ENCODE measurements around the gene AFF3.

Gene AFF3

GRCh38 chr2:99771681-99772333 is 370.6 kb downstream of the AFF3 start:
- TF ChIP-seq ZC3H10 (CRISPR knock-in tag; IDR thresholded peaks at IDR 0.05), result no peak
- no peak for TF ChIP-seq GLIS3 (CRISPR knock-in tag; IDR thresholded peaks at IDR 0.05)
- TF ChIP-seq PPARA (CRISPR knock-in tag; IDR thresholded peaks at IDR 0.05; ENCODE audit: borderline replicate concordance), result no peak
- TF ChIP-seq CSDC2 (CRISPR knock-in tag; IDR thresholded peaks at IDR 0.05), result no peak
- no peak for TF ChIP-seq OSR1 (CRISPR knock-in tag; IDR thresholded peaks at IDR 0.05)
- TF ChIP-seq, protein P1, sequence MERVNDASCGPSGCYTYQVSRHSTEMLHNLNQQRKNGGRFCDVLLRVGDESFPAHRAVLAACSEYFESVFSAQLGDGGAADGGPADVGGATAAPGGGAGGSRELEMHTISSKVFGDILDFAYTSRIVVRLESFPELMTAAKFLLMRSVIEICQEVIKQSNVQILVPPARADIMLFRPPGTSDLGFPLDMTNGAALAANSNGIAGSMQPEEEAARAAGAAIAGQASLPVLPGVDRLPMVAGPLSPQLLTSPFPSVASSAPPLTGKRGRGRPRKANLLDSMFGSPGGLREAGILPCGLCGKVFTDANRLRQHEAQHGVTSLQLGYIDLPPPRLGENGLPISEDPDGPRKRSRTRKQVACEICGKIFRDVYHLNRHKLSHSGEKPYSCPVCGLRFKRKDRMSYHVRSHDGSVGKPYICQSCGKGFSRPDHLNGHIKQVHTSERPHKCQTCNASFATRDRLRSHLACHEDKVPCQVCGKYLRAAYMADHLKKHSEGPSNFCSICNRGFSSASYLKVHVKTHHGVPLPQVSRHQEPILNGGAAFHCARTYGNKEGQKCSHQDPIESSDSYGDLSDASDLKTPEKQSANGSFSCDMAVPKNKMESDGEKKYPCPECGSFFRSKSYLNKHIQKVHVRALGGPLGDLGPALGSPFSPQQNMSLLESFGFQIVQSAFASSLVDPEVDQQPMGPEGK (CRISPR knock-in tag; IDR thresholded peaks at IDR 0.05; ENCODE audit: borderline replicate concordance), result no peak
- TF ChIP-seq ZNF8 (CRISPR knock-in tag; IDR thresholded peaks at IDR 0.05), result no peak
- TF ChIP-seq ZNF565 (CRISPR knock-in tag; conservative IDR thresholded peaks at IDR 0.05; ENCODE audit: low read depth), result no peak
- no peak for TF ChIP-seq TCF4 (CRISPR knock-in tag; IDR thresholded peaks at IDR 0.05; ENCODE audit: borderline replicate concordance)
- TF ChIP-seq TOX (CRISPR knock-in tag; IDR thresholded peaks at IDR 0.05; ENCODE audit: borderline replicate concordance), result no peak
- ATAC-seq, result no peak

DNA sequence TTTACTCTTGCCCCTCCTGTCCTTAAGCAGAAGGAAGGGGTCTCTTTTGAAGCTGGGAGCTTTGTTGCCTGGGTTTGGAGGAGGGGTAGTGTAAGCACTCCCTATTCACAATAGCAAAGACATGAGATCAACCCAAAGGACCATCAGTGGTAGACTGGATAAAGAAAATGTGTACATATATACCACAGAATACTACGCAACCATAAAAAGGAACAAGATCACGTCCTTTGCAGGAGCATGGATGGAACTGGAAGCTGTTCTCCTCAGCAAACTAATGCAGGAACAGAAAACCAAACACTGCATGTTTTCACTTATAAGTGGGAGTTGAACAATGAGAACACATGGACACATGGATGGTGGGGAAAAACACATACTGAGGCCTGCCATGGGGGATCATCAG is 371.5 kb downstream of the AFF3 start:
- ATAC-seq, result no peak
- TF ChIP-seq ZNF70 (CRISPR knock-in tag; IDR thresholded peaks at IDR 0.05), result no peak
- TF ChIP-seq TOX (CRISPR knock-in tag; IDR thresholded peaks at IDR 0.05; ENCODE audit: borderline replicate concordance), result no peak
- TF ChIP-seq CSRNP3 (CRISPR knock-in tag; IDR thresholded peaks at IDR 0.05), result no peak
- TF ChIP-seq SNAI2 (CRISPR knock-in tag; IDR thresholded peaks at IDR 0.05), result no peak
- TF ChIP-seq CSDC2 (CRISPR knock-in tag; IDR thresholded peaks at IDR 0.05), result no peak
- no peak for TF ChIP-seq GLIS3 (CRISPR knock-in tag; IDR thresholded peaks at IDR 0.05)
- no peak for TF ChIP-seq TCF4 (CRISPR knock-in tag; IDR thresholded peaks at IDR 0.05; ENCODE audit: borderline replicate concordance)
- TF ChIP-seq ZFP30 (CRISPR knock-in tag; IDR thresholded peaks at IDR 0.05), result no peak
- TF ChIP-seq ZFP3 (CRISPR knock-in tag; IDR thresholded peaks at IDR 0.05), result no peak
- TF ChIP-seq, protein P2, sequence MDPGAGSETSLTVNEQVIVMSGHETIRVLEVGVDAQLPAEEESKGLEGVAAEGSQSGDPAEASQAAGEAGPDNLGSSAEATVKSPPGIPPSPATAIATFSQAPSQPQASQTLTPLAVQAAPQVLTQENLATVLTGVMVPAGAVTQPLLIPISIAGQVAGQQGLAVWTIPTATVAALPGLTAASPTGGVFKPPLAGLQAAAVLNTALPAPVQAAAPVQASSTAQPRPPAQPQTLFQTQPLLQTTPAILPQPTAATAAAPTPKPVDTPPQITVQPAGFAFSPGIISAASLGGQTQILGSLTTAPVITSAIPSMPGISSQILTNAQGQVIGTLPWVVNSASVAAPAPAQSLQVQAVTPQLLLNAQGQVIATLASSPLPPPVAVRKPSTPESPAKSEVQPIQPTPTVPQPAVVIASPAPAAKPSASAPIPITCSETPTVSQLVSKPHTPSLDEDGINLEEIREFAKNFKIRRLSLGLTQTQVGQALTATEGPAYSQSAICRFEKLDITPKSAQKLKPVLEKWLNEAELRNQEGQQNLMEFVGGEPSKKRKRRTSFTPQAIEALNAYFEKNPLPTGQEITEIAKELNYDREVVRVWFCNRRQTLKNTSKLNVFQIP (CRISPR knock-in tag; IDR thresholded peaks at IDR 0.05; ENCODE audit: borderline replicate concordance, low read depth), result no peak
- no peak for TF ChIP-seq ZNF565 (CRISPR knock-in tag; conservative IDR thresholded peaks at IDR 0.05; ENCODE audit: low read depth)
- no peak for TF ChIP-seq PPARA (CRISPR knock-in tag; IDR thresholded peaks at IDR 0.05; ENCODE audit: borderline replicate concordance)
- no peak for TF ChIP-seq BACH2 (CRISPR knock-in tag; IDR thresholded peaks at IDR 0.05; ENCODE audit: borderline replicate concordance)
- no peak for TF ChIP-seq RARB (CRISPR knock-in tag; IDR thresholded peaks at IDR 0.05)
- no peak for TF ChIP-seq ESRRG (CRISPR knock-in tag; IDR thresholded peaks at IDR 0.05)
- no peak for TF ChIP-seq ZC3H10 (CRISPR knock-in tag; IDR thresholded peaks at IDR 0.05)
- TF ChIP-seq ISL1 (CRISPR knock-in tag; IDR thresholded peaks at IDR 0.05), result no peak
- TF ChIP-seq ARNTL (CRISPR knock-in tag; IDR thresholded peaks at IDR 0.05; ENCODE audit: borderline replicate concordance, low read depth), result no peak

GRCh38 chr2:99765731-99766318 is 376.6 kb downstream of the AFF3 start:
- ATAC-seq, result no peak
- TF ChIP-seq BACH2 (CRISPR knock-in tag; IDR thresholded peaks at IDR 0.05; ENCODE audit: borderline replicate concordance), result no peak
- no peak for TF ChIP-seq SNAI2 (CRISPR knock-in tag; IDR thresholded peaks at IDR 0.05)
- TF ChIP-seq ZNF70 (CRISPR knock-in tag; IDR thresholded peaks at IDR 0.05), result no peak

- ATAC-seq, result no peak
- TF ChIP-seq CSDC2 (CRISPR knock-in tag; IDR thresholded peaks at IDR 0.05) (no peak), ZFP3 (CRISPR knock-in tag; IDR thresholded peaks at IDR 0.05) (no peak), BACH2 (CRISPR knock-in tag; IDR thresholded peaks at IDR 0.05; ENCODE audit: borderline replicate concordance) (no peak), TOX (CRISPR knock-in tag; IDR thresholded peaks at IDR 0.05; ENCODE audit: borderline replicate concordance) (no peak), RARB (CRISPR knock-in tag; IDR thresholded peaks at IDR 0.05) (no peak), SNAI2 (CRISPR knock-in tag; IDR thresholded peaks at IDR 0.05) (no peak)
- TF ChIP-seq, protein P3, sequence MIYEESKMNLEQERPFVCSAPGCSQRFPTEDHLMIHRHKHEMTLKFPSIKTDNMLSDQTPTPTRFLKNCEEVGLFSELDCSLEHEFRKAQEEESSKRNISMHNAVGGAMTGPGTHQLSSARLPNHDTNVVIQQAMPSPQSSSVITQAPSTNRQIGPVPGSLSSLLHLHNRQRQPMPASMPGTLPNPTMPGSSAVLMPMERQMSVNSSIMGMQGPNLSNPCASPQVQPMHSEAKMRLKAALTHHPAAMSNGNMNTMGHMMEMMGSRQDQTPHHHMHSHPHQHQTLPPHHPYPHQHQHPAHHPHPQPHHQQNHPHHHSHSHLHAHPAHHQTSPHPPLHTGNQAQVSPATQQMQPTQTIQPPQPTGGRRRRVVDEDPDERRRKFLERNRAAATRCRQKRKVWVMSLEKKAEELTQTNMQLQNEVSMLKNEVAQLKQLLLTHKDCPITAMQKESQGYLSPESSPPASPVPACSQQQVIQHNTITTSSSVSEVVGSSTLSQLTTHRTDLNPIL (CRISPR knock-in tag; IDR thresholded peaks at IDR 0.05; ENCODE audit: low read depth), result no peak
- TF ChIP-seq, protein P1 (CRISPR knock-in tag; IDR thresholded peaks at IDR 0.05; ENCODE audit: borderline replicate concordance), result no peak
- TF ChIP-seq, protein P4, sequence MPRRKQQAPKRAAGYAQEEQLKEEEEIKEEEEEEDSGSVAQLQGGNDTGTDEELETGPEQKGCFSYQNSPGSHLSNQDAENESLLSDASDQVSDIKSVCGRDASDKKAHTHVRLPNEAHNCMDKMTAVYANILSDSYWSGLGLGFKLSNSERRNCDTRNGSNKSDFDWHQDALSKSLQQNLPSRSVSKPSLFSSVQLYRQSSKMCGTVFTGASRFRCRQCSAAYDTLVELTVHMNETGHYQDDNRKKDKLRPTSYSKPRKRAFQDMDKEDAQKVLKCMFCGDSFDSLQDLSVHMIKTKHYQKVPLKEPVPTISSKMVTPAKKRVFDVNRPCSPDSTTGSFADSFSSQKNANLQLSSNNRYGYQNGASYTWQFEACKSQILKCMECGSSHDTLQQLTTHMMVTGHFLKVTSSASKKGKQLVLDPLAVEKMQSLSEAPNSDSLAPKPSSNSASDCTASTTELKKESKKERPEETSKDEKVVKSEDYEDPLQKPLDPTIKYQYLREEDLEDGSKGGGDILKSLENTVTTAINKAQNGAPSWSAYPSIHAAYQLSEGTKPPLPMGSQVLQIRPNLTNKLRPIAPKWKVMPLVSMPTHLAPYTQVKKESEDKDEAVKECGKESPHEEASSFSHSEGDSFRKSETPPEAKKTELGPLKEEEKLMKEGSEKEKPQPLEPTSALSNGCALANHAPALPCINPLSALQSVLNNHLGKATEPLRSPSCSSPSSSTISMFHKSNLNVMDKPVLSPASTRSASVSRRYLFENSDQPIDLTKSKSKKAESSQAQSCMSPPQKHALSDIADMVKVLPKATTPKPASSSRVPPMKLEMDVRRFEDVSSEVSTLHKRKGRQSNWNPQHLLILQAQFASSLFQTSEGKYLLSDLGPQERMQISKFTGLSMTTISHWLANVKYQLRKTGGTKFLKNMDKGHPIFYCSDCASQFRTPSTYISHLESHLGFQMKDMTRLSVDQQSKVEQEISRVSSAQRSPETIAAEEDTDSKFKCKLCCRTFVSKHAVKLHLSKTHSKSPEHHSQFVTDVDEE (CRISPR knock-in tag; IDR thresholded peaks at IDR 0.05), result no peak
Measured at GRCh38 chr2:99763764-99764163, 378.6 kb downstream of the AFF3 start.

All from SK-N-SH treated with all-trans-retinoic acid at 6 μM for 48 hours (cell line).